ENCODE results near the gene EIF3J.
"Not testable (repeated sequence)": the region's sequence is repeated elsewhere in the genome, so short reads cannot be mapped to it uniquely, and the experiment has no call there.

Gene EIF3J

GRCh38 chr15:44541282-44541958, 4.5 kb downstream of the EIF3J start:
- no peak for DNase-seq (ENCODE audit: low read depth in 2 of 2)

- DNase-seq (ENCODE audit: low read depth in 2 of 2), result no peak
Measured at GRCh38 chr15:44542596-44542995, 5.6 kb downstream of the EIF3J start.

- DNase-seq (ENCODE audit: low read depth in 2 of 2), result not testable (repeated sequence)
Measured at GRCh38 chr15:44544745-44545144, 7.8 kb downstream of the EIF3J start.

GRCh38 chr15:44545913-44546802, 9.2 kb downstream of the EIF3J start:
- DNase-seq (ENCODE audit: low read depth in 2 of 2), result no peak

- not testable (repeated sequence) for DNase-seq (ENCODE audit: low read depth in 2 of 2)
Measured at GRCh38 chr15:44549152-44549551, 12.2 kb downstream of the EIF3J start.

GRCh38 chr15:44550256-44550655, 13.3 kb downstream of the EIF3J start:
- no peak for DNase-seq (ENCODE audit: low read depth in 2 of 2)

GRCh38 chr15:44550734-44551133, 13.8 kb downstream of the EIF3J start:
- no peak for DNase-seq (ENCODE audit: low read depth in 2 of 2)

- no peak for DNase-seq (ENCODE audit: low read depth in 2 of 2)
Measured at GRCh38 chr15:44554934-44555723, 18.2 kb downstream of the EIF3J start.

GRCh38 chr15:44560926-44561325, 24.0 kb downstream of the EIF3J start:
- not testable (repeated sequence) for DNase-seq (ENCODE audit: low read depth in 2 of 2)

GRCh38 chr15:44565387-44566154, 28.6 kb downstream of the EIF3J start:
- no peak for DNase-seq (ENCODE audit: low read depth in 2 of 2)

GRCh38 chr15:44566155-44566540, 29.2 kb downstream of the EIF3J start:
- no peak for DNase-seq (ENCODE audit: low read depth in 2 of 2)

- DNase-seq (ENCODE audit: low read depth in 2 of 2), result no peak
Measured at GRCh38 chr15:44568338-44568737, 31.4 kb downstream of the EIF3J start.

- DNase-seq (ENCODE audit: low read depth in 2 of 2), result no peak
Measured at GRCh38 chr15:44569316-44569715, 32.4 kb downstream of the EIF3J start.

- no peak for DNase-seq (ENCODE audit: low read depth in 2 of 2)
Measured at GRCh38 chr15:44570361-44570760, 33.4 kb downstream of the EIF3J start.

- no peak for DNase-seq (ENCODE audit: low read depth in 2 of 2)
Measured at GRCh38 chr15:44573386-44573785, 36.4 kb downstream of the EIF3J start.

- no peak for DNase-seq (ENCODE audit: low read depth in 2 of 2)
Measured at GRCh38 chr15:44574734-44575133, 37.8 kb downstream of the EIF3J start.

- no peak for DNase-seq (ENCODE audit: low read depth in 2 of 2)
Measured at GRCh38 chr15:44580105-44580504, 43.2 kb downstream of the EIF3J start.

- peak; percentile 24 to 25 for DNase-seq (ENCODE audit: low read depth in 2 of 2)
Measured at GRCh38 chr15:44584162-44584749, 47.3 kb downstream of the EIF3J start.

GRCh38 chr15:44585633-44586032, 48.7 kb downstream of the EIF3J start:
- DNase-seq (ENCODE audit: low read depth in 2 of 2), result no peak

- DNase-seq (ENCODE audit: low read depth in 2 of 2), result no peak
Measured at GRCh38 chr15:44588541-44588940, 51.6 kb downstream of the EIF3J start.

GRCh38 chr15:44591326-44591725, 54.4 kb downstream of the EIF3J start:
- no peak for DNase-seq (ENCODE audit: low read depth in 2 of 2)
